GM19035 (cell line): ENCODE data around the gene CREB5.

Source experiments
- ATAC-seq: cut with Tn5 transposase; IDR thresholded peaks from one replicate; pipeline ENCODE4 v1.9.1; 2021; ENCODE audit not compliant: unreplicated experiment

CREB5 gene

GRCh38 chr7:28509251-28510025 lies 97.1 kb downstream of the CREB5 start:
- peak; percentile 89 for ATAC-seq

- no peak for ATAC-seq
Measured at GRCh38 chr7:28510026-28510369, 97.7 kb downstream of the CREB5 start.

GRCh38 chr7:28512668-28513440 lies 100.5 kb downstream of the CREB5 start:
- no peak for ATAC-seq

GRCh38 chr7:28516390-28517172 lies 104.3 kb downstream of the CREB5 start:
- no peak for ATAC-seq

- no peak for ATAC-seq
Measured at GRCh38 chr7:28517206-28517605, 104.9 kb downstream of the CREB5 start.

GRCh38 chr7:28517606-28518005 lies 105.3 kb downstream of the CREB5 start:
- ATAC-seq: no peak

GRCh38 chr7:28520074-28521015 lies 108.0 kb downstream of the CREB5 start:
- ATAC-seq: no peak

- no peak for ATAC-seq
Measured at GRCh38 chr7:28524978-28525377, 112.7 kb downstream of the CREB5 start.

- ATAC-seq: no peak
Measured at GRCh38 chr7:28528899-28529298, 116.6 kb downstream of the CREB5 start.

- ATAC-seq: no peak
Measured at GRCh38 chr7:28529755-28530154, 117.4 kb downstream of the CREB5 start.

- no peak for ATAC-seq
Measured at GRCh38 chr7:28530175-28530802, 118.0 kb downstream of the CREB5 start.

- ATAC-seq: no peak
Measured at GRCh38 chr7:28530803-28531175, 118.5 kb downstream of the CREB5 start.

- ATAC-seq: no peak
Measured at GRCh38 chr7:28531291-28531690, 119.0 kb downstream of the CREB5 start.

- no peak for ATAC-seq
Measured at GRCh38 chr7:28532181-28532580, 119.9 kb downstream of the CREB5 start.

GRCh38 chr7:28533267-28533666 lies 120.9 kb downstream of the CREB5 start:
- ATAC-seq: peak; percentile 76

- ATAC-seq: peak; percentile 14
Measured at GRCh38 chr7:28533731-28534531, 121.6 kb downstream of the CREB5 start.

GRCh38 chr7:28536259-28536658 lies 123.9 kb downstream of the CREB5 start:
- no peak for ATAC-seq

- ATAC-seq: peak; percentile 92
Measured at GRCh38 chr7:28539289-28539981, 127.1 kb downstream of the CREB5 start.

GRCh38 chr7:28542410-28542809 lies 130.1 kb downstream of the CREB5 start:
- ATAC-seq: no peak
